Fibroblast of the aortic adventitia (primary cell): ENCODE results near the gene RGS6. TPM values are rescaled to one million over a fixed set of nuclear protein-coding genes. Genes with fewer than 3 reads are reported as not detected.

Source experiments
- DNase-seq: peaks from one replicate; pipeline ENCODE4 v3.0.0-alpha.2; 2010; ENCODE audit warnings: low read depth
- H3K4me3 ChIP-seq: 2 replicates; pipeline ENCODE4 v1.5.1; 2011; ENCODE audit warnings: low read depth, mild to moderate bottlenecking, control low read depth, low read length, moderate library complexity
- CTCF ChIP-seq: IDR thresholded peaks from 2 replicates; pipeline ENCODE4 v1.5.1; 2011; ENCODE audit warnings: mild to moderate bottlenecking, low read length, control low read depth, inconsistent platforms; ENCODE audit not compliant: insufficient read depth
- total RNA-seq: library from RNA; depleted of rRNA; stranded (reverse); fragments of >200 nt; gene quantifications from 2 replicates; pipeline ENCODE4 v1.2.3, GENCODE V29; 2012; ENCODE audit warnings: low replicate concordance

Gene RGS6
- total RNA-seq, 1 donor = not detected

DNA sequence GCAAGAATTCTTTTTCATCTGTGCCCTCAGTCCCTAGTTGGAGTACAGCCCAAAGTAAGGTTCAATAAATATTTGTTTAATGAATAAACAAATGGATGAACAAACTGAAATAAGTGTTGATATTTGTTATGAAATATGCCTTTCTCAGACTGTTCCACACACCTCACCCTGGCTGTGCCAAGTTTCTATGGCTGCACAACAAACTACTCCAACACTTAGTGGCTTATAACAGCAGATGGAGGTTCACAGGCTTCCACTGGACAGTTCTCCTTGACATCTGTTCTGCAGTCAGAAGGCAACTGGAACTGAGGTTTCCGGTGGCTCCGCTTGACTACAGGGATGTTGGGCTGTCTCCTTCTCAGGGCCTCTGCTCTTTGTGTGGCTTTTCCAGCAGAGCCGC is 197.1 kb downstream of the RGS6 start:
- TF ChIP-seq CTCF = no peak

DNA sequence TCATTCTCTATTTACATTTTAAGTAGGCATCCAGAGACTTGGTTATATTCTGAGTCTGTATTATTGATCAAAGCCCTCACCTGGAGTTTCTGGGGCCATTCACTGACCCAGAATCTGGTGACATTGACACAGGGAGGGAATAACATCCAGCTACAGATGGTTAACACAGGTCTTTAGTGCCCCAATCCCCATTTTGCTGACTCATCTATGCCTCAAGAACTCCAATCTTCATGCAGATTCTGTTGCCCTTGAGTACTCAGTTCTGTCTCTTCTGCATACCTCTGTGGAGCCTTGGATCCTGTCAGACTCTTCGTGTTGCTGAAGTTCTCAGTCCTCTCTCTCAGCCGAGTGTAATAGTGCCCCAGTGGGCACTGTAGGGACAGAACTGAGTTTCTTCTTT is 208.9 kb downstream of the RGS6 start:
- no peak for TF ChIP-seq CTCF
- H3K4me3 ChIP-seq = no peak overlapping the region
- DNase-seq = no peak

More for the DNA sequence above, 197.1 kb downstream of the RGS6 start:
- no peak overlapping the region for H3K4me3 ChIP-seq
- DNase-seq = no peak

DNA sequence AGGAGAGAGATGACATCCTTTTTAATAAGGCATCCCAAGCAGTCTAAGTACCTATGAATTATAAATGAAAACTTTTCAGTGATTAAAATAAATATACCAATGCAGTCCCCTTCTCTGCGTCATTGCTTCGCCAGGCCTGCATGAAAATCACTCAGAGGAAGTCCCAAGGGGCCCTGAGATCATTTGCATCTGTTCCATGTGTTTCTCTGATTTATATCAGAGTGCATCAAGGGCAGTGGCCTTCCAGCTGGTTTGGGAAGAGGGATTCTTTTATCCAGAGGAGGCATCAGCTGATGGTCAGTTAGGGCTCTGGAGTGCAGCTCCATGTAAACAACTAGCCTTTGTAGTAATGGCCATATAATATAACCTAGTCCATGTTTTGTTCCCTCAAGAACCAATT is 210.1 kb downstream of the RGS6 start:
- no peak for DNase-seq
- no peak for TF ChIP-seq CTCF
- H3K4me3 ChIP-seq = no peak overlapping the region

DNA sequence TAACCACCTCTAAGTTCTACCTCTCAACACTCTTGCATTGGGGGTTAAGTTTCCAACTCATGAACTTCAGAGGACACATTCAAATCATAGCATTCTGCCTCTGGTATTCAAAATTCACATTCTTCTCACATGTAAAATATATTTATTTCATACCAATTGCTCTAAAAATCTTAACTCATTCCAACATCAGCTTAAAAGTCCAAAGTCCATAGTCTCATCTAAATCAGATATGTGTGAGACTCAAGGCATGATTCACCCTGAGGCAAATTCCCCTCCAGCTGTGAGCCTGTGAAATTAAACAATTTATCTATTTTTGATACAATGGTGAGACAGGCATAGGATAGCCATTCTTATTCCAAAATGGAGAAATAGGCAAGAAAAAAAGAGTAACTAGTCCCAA is 214.0 kb downstream of the RGS6 start:
- DNase-seq = no peak
- no peak overlapping the region for H3K4me3 ChIP-seq
- TF ChIP-seq CTCF = no peak

DNA sequence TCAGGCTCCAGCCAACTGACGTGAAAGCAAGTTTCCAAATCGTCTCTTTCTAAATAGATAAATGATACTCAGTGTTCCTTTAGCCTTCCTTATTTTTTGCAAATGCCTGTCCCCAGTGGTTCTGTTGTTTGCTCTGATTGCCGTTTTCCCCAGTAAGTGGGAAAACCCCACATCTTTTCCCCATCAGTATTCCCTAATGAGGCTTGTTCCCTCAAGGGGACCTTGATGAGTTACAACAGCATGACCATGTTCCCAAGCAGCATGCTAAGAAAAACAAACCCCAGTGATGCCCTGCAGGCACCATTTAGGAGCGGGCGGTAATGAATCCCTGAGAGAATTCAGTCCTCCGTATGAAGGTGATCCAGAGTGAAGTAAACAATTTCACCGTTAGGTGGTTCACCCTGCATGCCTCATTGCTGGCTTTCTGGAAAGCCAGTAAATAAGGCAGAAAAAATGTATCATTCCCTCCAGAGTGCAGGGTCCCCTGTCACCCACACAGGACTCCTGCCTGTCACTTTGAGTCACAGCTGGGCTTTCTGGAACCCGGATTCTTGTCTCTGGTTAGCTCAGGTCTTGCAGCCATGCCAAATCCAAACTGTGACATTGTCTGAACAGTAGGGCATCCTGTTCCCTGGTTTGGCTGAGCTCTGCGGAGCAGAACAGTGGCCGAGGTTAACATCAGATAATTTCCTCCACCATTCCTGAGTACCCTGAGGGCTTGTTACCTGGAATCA is 222.6 kb downstream of the RGS6 start:
- DNase-seq = no peak
- no peak for TF ChIP-seq CTCF
- H3K4me3 ChIP-seq = no peak overlapping the region

DNA sequence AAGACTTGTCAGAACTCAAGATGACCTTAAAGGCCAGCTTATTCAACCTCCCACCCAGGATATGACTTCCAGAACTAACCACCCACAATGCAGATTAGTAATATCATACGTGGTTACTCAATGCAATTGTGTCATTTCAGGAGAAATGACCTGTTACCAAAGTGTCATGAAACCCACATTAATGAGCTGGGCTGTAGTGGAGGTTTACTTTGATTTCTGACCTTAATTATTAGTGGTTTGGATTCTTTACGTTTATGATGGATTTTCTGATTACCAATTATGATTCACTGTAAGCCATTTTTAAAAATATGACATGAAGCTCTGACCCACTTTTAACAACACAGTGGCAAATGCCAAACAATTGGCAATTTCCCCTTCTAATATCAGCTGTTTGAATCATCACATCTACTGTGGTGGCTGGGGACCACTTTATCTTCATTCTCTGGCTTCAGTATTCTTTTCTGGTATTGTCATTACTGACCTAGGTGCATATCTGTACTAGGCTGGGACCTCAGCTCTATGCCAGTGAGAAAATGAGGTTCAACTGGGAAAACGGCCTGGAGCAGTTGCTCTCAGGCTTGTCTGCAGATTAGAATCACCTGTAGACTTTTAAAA is 223.3 kb downstream of the RGS6 start:
- TF ChIP-seq CTCF = no peak
- no peak for DNase-seq
- H3K4me3 ChIP-seq = no peak overlapping the region
